Neural progenitor cell (in vitro differentiated cells): ENCODE measurements around the gene PRDM2. TPM values are rescaled to one million over a fixed set of nuclear protein-coding genes. Genes with fewer than 3 reads are reported as not detected.
A peak's percentile ranks its signal among the peaks of the same experiment; 100 is the strongest.

Source experiments
- DNase-seq: peaks from one replicate; pipeline ENCODE4 v3.0.0-alpha.2; 2016; ENCODE audit warnings: low spot score
- H2AFZ ChIP-seq: fragments of 200-600 bp; sonication (generic); replicated peaks from 2 replicates; pipeline ENCODE4 v1.6.1; 2016; ENCODE audit warnings: antibody characterized with exemption
- H3F3A ChIP-seq: fragments of 200-600 bp; sonication (generic); 2 replicates; pipeline ENCODE4 v1.6.1; 2016; ENCODE audit warnings: antibody characterized with exemption, low read depth
- H3K27ac ChIP-seq: fragments of 200-600 bp; sonication (generic); 2 replicates; pipeline ENCODE4 v1.5.1; 2016; ENCODE audit warnings: mild to moderate bottlenecking
- H3K27me3 ChIP-seq: fragments of 200-600 bp; sonication (generic); 2 replicates; pipeline ENCODE4 v1.6.1; 2016; ENCODE audit warnings: mild to moderate bottlenecking, moderate library complexity
- H3K36me3 ChIP-seq: fragments of 200-600 bp; sonication (generic); 2 replicates; pipeline ENCODE4 v1.5.1; 2016
- H3K4me1 ChIP-seq: fragments of 200-600 bp; sonication (generic); 2 replicates; pipeline ENCODE4 v1.6.1; 2016; ENCODE audit warnings: mixed run types
- H3K4me2 ChIP-seq: fragments of 200-600 bp; sonication (generic); 2 replicates; pipeline ENCODE4 v1.6.1; 2016
- H3K4me3 ChIP-seq: fragments of 200-600 bp; sonication (generic); 2 replicates; pipeline ENCODE4 v1.5.1; 2016
- H3K79me2 ChIP-seq: fragments of 200-600 bp; sonication (generic); 2 replicates; pipeline ENCODE4 v1.6.1; 2016; ENCODE audit warnings: low read depth
- H3K9ac ChIP-seq: fragments of 200-600 bp; sonication (generic); 2 replicates; pipeline ENCODE4 v1.6.1; 2016
- H3K9me3 ChIP-seq: fragments of 200-600 bp; sonication (generic); 2 replicates; pipeline ENCODE4 v1.5.1; 2016; ENCODE audit warnings: low read depth
- H4K20me1 ChIP-seq: fragments of 200-600 bp; sonication (generic); 2 replicates; pipeline ENCODE4 v1.6.1; 2016; ENCODE audit warnings: low read depth
- H3K27ac Mint-ChIP-seq: 3 replicates; pipeline ENCODE4 v1.8.0; 2021; ENCODE audit warnings: mixed read lengths
- H3K27me3 Mint-ChIP-seq: 2 replicates; pipeline ENCODE4 v1.8.0; 2022; ENCODE audit warnings: low read depth, mild to moderate bottlenecking, inconsistent platforms, moderate library complexity, mixed read lengths; ENCODE audit not compliant: insufficient read depth
- H3K36me3 Mint-ChIP-seq: 3 replicates; pipeline ENCODE4 v1.8.0; 2021; ENCODE audit warnings: mixed read lengths
- H3K4me1 Mint-ChIP-seq: 3 replicates; pipeline ENCODE4 v1.8.0; 2021; ENCODE audit warnings: mixed read lengths
- H3K4me3 Mint-ChIP-seq: 3 replicates; pipeline ENCODE4 v1.8.0; 2021; ENCODE audit warnings: mild to moderate bottlenecking, moderate library complexity, mixed read lengths
- H3K9me3 Mint-ChIP-seq: 3 replicates; pipeline ENCODE4 v1.8.0; 2020; ENCODE audit warnings: mixed read lengths
- EZH2 ChIP-seq: fragments of 200-600 bp; sonication (generic); IDR thresholded peaks from 2 replicates; pipeline ENCODE4 v1.6.1; 2017; ENCODE audit warnings: antibody characterized with exemption, mild to moderate bottlenecking, moderate library complexity
- EZH2phosphoT487 ChIP-seq: fragments of 200-600 bp; sonication (generic); IDR thresholded peaks from 2 replicates; pipeline ENCODE4 v1.6.1; 2017; ENCODE audit warnings: antibody characterized with exemption
- total RNA-seq: library from RNA; depleted of rRNA; stranded (reverse); fragments of >200 nt; gene quantifications from 2 replicates; pipeline ENCODE4 v1.2.3, GENCODE V29; 2015; ENCODE audit warnings: low replicate concordance
- TF ChIP-seq, protein P1 (sequence below): fragments of 200-600 bp; sonication (generic); IDR thresholded peaks from 2 replicates; pipeline ENCODE4 v1.5.1; 2017; ENCODE audit warnings: antibody characterized with exemption, mild to moderate bottlenecking

PRDM2 gene
- 17.9 and 22.0 TPM in 2 replicates for total RNA-seq

GRCh38 chr1:13699936-13700520, at the start of gene PRDM2:
PRDM2 (plus strand) TSS chr1:13700188; CDS start chr1:13715606, 15,418 bp downstream.
- H3K36me3 ChIP-seq = no peaks in the 10 kb centered on the region
- peaks cover 7% of the 10 kb centered on the region for H3K4me1 ChIP-seq
- no peaks in the 10 kb centered on the region for H3F3A ChIP-seq
- H3K9ac ChIP-seq = no peak within 1 kb of the TSS
- Mint-ChIP-seq H3K4me1 (peaks cover 20% of the 10 kb centered on the region), H3K27me3 (peaks cover 7% of the 10 kb centered on the region), H3K36me3 (peaks cover 4% of the 10 kb centered on the region), H3K9me3 (peaks cover 21% of the 10 kb centered on the region), H3K27ac (peak within 1 kb of the TSS; percentile 96), H3K4me3 (peak within 1 kb of the TSS; percentile 96)
- peaks cover 28% of the 10 kb centered on the region for H3K27me3 ChIP-seq
- peaks cover 8% of the 10 kb centered on the region for H4K20me1 ChIP-seq
- no peak within 1 kb of the TSS for H3K27ac ChIP-seq
- no peaks in the 10 kb centered on the region for H3K9me3 ChIP-seq
- H3K4me2 ChIP-seq = peak within 1 kb of the TSS; percentile 80
- peak within 1 kb of the TSS; percentile 99 for H2AFZ ChIP-seq
- TF ChIP-seq EZH2phosphoT487 = no peak
- TF ChIP-seq EZH2 = no peak
- TF ChIP-seq, protein P1, sequence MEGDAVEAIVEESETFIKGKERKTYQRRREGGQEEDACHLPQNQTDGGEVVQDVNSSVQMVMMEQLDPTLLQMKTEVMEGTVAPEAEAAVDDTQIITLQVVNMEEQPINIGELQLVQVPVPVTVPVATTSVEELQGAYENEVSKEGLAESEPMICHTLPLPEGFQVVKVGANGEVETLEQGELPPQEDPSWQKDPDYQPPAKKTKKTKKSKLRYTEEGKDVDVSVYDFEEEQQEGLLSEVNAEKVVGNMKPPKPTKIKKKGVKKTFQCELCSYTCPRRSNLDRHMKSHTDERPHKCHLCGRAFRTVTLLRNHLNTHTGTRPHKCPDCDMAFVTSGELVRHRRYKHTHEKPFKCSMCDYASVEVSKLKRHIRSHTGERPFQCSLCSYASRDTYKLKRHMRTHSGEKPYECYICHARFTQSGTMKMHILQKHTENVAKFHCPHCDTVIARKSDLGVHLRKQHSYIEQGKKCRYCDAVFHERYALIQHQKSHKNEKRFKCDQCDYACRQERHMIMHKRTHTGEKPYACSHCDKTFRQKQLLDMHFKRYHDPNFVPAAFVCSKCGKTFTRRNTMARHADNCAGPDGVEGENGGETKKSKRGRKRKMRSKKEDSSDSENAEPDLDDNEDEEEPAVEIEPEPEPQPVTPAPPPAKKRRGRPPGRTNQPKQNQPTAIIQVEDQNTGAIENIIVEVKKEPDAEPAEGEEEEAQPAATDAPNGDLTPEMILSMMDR = no peak
- DNase-seq = peak; percentile 74
- peaks cover 46% of the 10 kb centered on the region for H3K79me2 ChIP-seq
- peak within 1 kb of the TSS; percentile 80 for H3K4me3 ChIP-seq

DNA sequence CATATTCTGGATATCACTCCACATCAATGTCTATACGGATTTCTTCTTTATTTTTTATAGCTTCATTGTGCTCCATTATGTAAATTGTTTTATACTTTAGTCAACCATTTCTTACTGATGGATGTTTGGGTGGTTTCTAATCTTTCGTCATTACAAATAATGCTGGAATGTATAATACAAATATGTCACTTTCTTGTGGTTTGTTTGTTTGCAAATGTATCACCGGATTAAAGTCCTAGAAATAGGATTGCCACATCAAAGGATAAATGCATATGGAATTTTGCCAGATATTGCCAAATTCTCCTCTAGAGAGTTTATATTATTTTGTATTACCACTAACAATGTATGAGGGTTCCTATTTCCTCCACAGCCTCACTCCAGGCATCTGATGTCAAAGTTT, 48.7 kb upstream of the PRDM2 start:
- H3K27me3 Mint-ChIP-seq = no peaks in the 10 kb centered on the region
- H4K20me1 ChIP-seq = no peaks in the 10 kb centered on the region
- H2AFZ ChIP-seq = no peak overlapping the region
- peaks cover 4% of the 10 kb centered on the region for H3K9me3 Mint-ChIP-seq
- H3K27ac Mint-ChIP-seq = no peak overlapping the region
- TF ChIP-seq EZH2 (no peak), EZH2phosphoT487 (no peak)
- TF ChIP-seq, protein P1 = no peak
- H3K9me3 ChIP-seq = no peaks in the 10 kb centered on the region
- H3F3A ChIP-seq = no peaks in the 10 kb centered on the region
- H3K4me1 Mint-ChIP-seq = no peaks in the 10 kb centered on the region
- DNase-seq = no peak
- H3K4me3 ChIP-seq = no peak overlapping the region
- no peaks in the 10 kb centered on the region for H3K4me1 ChIP-seq
- H3K9ac ChIP-seq = no peak overlapping the region
- no peaks in the 10 kb centered on the region for H3K27me3 ChIP-seq
- H3K36me3 Mint-ChIP-seq = no peaks in the 10 kb centered on the region
- H3K79me2 ChIP-seq = no peaks in the 10 kb centered on the region
- H3K4me2 ChIP-seq = no peak overlapping the region
- H3K36me3 ChIP-seq = no peaks in the 10 kb centered on the region
- H3K27ac ChIP-seq = no peak overlapping the region
- H3K4me3 Mint-ChIP-seq = no peak overlapping the region

GRCh38 chr1:13652238-13652637, 47.8 kb upstream of the PRDM2 start:
- Histone ChIP-seq H3K9ac (no peak overlapping the region), H3K36me3 (no peaks in the 10 kb centered on the region), H4K20me1 (no peaks in the 10 kb centered on the region), H3K79me2 (no peaks in the 10 kb centered on the region), H3F3A (no peaks in the 10 kb centered on the region), H3K9me3 (no peaks in the 10 kb centered on the region), H3K4me3 (no peak overlapping the region), H3K4me2 (no peak overlapping the region), H2AFZ (no peak overlapping the region), H3K27ac (no peak overlapping the region), H3K4me1 (no peaks in the 10 kb centered on the region), H3K27me3 (no peaks in the 10 kb centered on the region)
- H3K9me3 Mint-ChIP-seq = peaks cover 11% of the 10 kb centered on the region
- H3K27ac Mint-ChIP-seq = no peak overlapping the region
- no peak for DNase-seq
- no peak overlapping the region for H3K4me3 Mint-ChIP-seq
- peaks cover 3% of the 10 kb centered on the region for H3K36me3 Mint-ChIP-seq
- H3K4me1 Mint-ChIP-seq = no peaks in the 10 kb centered on the region
- H3K27me3 Mint-ChIP-seq = no peaks in the 10 kb centered on the region
- TF ChIP-seq EZH2phosphoT487 (no peak), EZH2 (no peak)
- TF ChIP-seq, protein P1 = no peak
